Measurements from ENCODE around the gene DGKQ.

Gene DGKQ

DNA sequence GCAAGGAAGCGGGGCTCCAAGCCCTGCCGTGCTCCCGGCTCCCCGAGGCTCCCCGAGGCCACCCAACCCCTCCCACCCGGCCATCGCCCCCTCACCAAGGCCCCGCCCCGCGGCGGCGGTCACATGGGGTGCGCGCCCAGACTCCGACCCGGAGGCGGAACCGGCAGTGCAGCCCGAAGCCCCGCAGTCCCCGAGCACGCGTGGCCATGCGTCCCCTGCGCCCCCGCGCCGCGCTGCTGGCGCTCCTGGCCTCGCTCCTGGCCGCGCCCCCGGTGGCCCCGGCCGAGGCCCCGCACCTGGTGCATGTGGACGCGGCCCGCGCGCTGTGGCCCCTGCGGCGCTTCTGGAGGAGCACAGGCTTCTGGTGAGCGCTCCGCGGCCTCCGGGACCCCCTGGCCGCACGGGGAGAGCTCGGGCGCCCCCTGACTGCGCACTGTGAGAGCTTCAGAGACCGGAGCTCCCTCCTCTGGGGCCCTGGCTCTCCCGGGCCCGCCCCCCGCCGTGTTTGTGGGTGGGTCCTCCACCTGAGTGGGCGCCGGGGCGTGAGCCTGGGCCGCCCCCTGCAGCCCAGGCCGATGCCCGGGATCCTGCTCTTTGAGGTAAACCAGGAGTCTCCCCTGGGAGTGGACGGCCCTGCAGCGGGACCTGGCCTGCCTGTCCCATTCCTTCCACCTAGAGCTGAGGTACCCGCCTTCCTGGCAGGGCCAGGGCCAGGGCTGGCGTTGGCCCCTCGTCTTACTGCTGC is 13.7 kb upstream of the DGKQ start, which contains the start of gene IDUA:
Gene IDUA (plus strand): TSS at position 166 of the 745 bp plus-strand sequence. CDS start 41 bp downstream, at position 207.
- Histone ChIP-seq H3K4me3 (ENCODE audit: low read depth, low read length) (peak within 1 kb of the TSS; percentile 46), H3K36me3 (no peaks in the 10 kb centered on the region), H3K27me3 (peaks cover 14% of the 10 kb centered on the region), H3K4me1 (no peaks in the 10 kb centered on the region), H3K9me3 (no peaks in the 10 kb centered on the region)
- TF ChIP-seq, protein P1, sequence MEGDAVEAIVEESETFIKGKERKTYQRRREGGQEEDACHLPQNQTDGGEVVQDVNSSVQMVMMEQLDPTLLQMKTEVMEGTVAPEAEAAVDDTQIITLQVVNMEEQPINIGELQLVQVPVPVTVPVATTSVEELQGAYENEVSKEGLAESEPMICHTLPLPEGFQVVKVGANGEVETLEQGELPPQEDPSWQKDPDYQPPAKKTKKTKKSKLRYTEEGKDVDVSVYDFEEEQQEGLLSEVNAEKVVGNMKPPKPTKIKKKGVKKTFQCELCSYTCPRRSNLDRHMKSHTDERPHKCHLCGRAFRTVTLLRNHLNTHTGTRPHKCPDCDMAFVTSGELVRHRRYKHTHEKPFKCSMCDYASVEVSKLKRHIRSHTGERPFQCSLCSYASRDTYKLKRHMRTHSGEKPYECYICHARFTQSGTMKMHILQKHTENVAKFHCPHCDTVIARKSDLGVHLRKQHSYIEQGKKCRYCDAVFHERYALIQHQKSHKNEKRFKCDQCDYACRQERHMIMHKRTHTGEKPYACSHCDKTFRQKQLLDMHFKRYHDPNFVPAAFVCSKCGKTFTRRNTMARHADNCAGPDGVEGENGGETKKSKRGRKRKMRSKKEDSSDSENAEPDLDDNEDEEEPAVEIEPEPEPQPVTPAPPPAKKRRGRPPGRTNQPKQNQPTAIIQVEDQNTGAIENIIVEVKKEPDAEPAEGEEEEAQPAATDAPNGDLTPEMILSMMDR (IDR thresholded peaks at IDR 0.05; ENCODE audit: low read depth, low read length) = peak; percentile 53
- peak; percentile 82 for DNase-seq

DNA sequence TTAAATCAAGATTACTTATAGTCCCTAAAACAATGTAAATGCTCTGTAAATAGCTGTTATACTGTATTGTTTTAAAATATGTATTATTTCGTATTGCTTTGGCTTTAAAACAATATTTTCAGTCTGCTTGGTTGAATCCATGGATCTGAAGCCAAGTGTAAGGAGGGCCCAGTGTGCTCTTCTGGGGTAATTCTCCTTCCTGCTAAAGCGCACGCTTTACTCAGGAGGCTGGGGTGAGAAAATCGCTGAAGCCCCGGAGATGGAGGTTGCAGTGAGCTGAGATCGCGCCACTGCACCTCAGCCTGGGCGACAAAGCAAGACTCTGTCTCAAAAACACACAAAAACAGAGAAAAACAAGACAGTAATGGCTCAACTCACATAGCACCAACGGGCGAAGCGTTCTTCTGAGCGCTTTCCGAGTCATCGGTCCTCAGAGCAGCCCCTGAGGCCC is 13.1 kb upstream of the DGKQ start:
- no peaks in the 10 kb centered on the region for H3K36me3 ChIP-seq
- H3K4me1 ChIP-seq = no peaks in the 10 kb centered on the region
- peaks cover 14% of the 10 kb centered on the region for H3K27me3 ChIP-seq
- TF ChIP-seq, protein P1 (IDR thresholded peaks at IDR 0.05; ENCODE audit: low read depth, low read length) = no peak
- no peaks in the 10 kb centered on the region for H3K9me3 ChIP-seq
- DNase-seq = no peak
- H3K4me3 ChIP-seq (ENCODE audit: low read depth, low read length) = peak overlapping the region; percentile 46

DNA sequence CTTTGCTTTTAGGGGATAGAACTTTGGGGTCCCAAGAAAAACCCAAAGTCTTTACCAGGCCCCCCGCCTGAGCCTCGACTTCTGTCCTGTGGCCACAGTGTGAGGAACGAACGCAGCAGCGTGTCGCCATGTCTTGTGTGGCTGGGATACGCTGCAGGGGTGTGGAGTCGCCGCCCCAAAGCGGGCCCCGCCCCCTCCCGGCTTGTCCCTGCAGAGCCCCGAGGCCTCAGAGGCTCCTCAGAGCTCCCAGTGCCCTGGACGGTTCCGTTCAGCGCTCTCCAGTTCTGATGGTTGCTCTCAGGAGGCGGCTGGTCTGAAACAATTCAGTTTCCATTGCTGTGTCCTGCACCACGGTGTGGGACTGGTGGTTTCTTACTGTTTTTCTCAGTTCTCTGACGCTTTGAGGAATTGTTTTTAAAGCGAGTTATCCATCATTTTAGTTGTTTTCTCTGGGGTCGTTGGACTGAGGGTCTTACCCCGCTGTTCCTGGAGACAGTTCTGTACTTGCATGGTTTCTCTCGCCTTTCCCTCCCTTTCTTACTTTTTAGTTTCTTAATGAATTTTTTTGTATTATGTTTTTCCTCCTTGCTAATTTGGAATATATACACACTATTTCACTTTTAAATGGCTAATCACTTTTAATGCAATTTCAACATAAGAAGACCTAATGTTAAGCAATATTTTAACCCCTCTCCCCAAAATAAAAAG is 11.9 kb upstream of the DGKQ start:
- Histone ChIP-seq H3K9me3 (no peaks in the 10 kb centered on the region), H3K4me1 (no peaks in the 10 kb centered on the region), H3K27me3 (peaks cover 14% of the 10 kb centered on the region), H3K4me3 (ENCODE audit: low read depth, low read length) (no peak overlapping the region), H3K36me3 (no peaks in the 10 kb centered on the region)
- peak; percentile 32 for DNase-seq
- TF ChIP-seq, protein P1 (IDR thresholded peaks at IDR 0.05; ENCODE audit: low read depth, low read length) = no peak

DNA sequence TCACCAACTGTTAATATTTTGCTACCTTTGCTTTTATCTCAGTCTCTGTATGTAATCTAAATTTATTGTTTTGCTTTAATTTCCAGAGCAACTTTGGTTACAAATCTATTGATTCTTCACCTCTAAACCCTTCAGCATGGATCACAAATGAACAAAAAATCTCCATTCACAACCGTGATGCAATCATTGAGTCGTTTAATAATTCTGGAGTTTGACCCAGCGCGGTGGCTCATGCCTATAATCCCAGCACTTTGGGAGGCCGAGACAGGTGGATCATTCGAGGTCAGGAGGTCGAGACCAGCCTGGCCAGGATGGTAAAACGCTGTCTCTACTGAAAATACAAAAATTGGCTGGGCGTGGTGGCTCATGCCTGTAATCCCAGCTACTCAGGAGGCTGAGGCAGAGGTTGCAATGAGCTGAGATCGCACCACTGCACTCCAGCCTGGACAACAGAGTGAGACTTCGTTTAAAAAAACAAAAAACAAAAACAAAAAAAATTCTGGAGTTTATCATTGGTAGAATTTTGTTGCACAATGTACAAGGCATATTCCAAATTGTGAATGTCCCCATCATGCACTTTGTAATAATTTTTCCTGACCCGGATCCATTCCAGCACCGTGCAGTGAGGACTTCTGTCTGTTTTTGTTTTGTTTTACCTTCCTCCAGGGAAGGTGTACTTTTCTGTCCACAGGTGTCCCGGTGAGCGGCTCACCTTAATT is 11.1 kb upstream of the DGKQ start:
- no peaks in the 10 kb centered on the region for H3K4me1 ChIP-seq
- no peaks in the 10 kb centered on the region for H3K9me3 ChIP-seq
- no peak for DNase-seq
- TF ChIP-seq, protein P1 (IDR thresholded peaks at IDR 0.05; ENCODE audit: low read depth, low read length) = no peak
- H3K27me3 ChIP-seq = peaks cover 14% of the 10 kb centered on the region
- H3K36me3 ChIP-seq = no peaks in the 10 kb centered on the region
- H3K4me3 ChIP-seq (ENCODE audit: low read depth, low read length) = no peak overlapping the region

DNA sequence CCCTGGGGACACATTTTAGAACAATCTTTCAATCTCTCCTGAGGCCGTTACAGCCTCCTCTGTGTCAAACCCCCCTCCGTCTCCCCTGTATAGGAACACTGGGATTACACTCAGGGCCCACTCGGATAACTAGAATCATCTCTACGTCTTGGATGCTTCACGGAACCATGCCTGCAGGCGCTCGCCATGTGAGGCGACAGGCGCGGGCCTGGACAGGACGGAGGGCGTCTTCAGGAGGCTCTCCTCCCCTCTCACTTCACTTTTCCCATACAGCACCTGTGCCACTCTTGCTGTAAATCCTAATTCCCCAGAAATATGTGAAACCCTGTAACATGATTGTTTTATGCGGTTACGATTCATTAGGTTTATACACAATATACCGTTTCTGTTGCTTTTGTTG is 9.4 kb upstream of the DGKQ start:
- TF ChIP-seq, protein P1 (IDR thresholded peaks at IDR 0.05; ENCODE audit: low read depth, low read length) = no peak
- Histone ChIP-seq H3K4me1 (no peaks in the 10 kb centered on the region), H3K27me3 (peaks cover 14% of the 10 kb centered on the region), H3K36me3 (no peaks in the 10 kb centered on the region), H3K9me3 (no peaks in the 10 kb centered on the region), H3K4me3 (ENCODE audit: low read depth, low read length) (no peak overlapping the region)
- no peak for DNase-seq
